HuH-7 (cell line): ENCODE measurements around the gene SAMD14.

Source experiments
- DNase-seq: peaks from one replicate; pipeline ENCODE4 v3.0.0; 2011; ENCODE audit warnings: low spot score

Gene SAMD14

DNA sequence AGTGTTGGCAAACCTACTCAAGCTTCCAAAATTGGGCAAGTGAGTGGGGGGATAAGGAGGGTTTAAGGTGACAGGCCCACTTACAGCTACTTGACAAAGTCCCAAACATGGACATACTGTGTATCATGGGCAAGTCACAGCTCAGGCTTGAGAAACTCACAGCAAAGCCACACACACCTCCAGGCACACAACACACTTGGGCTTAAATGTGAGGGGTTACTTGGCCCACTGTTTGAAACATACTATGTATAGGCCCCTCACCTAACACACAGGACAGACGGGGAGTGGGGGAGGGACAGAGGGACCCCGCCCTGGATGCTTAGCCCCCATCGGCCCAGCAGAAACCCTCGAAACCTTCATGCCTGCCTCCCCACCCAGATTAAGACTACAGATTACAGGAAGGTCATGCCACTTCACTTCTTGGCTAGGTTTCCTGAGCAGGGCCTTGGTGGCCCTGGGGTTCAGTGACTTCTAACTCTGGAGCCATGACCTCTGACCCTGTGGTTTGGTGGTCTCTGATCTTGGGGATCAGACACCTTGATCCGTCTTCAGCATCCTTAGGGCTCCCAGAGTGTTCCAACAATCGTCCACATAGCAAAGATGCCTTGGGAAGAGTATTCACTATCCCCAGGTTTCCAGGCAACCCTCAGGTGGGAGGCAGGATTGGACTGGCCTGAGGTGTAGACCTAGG is 2.3 kb upstream of the SAMD14 start:
- no peak for DNase-seq

DNA sequence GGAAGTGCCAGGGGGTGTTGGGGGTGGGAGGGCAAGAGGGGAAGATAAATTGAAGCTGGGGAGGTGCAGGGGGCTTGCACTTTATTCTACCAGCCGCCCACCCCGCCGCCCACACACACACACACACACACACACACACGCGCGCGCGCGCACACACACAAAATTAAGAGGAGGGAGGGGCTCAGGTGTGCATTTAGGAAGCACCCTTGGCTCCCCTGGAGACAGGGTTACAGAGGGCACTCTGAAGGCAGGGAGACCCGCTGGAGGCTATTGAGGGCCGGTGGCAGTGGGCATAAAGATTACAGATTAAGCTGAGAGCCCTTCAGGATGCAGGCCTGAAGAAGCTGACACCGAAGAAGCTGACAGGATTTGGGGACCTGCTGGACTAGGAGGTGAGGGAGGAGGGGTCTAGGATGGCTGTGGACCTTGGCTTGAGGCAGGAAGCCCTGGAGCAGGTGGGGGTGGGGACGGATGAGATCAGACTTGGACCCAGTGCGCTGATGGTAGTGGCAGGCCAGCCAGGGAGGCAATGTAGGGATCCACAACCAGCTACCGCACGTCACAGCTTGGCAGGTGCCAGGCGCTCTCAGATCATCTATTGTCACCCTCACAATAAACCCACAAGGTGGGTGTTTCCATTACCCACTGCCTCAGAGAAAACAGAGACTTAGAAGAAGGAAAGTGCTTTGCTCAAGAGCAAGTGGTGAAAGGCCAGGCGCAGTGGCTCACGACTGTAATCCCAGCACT is 772 bp upstream of the SAMD14 start:
- no peak for DNase-seq

DNA sequence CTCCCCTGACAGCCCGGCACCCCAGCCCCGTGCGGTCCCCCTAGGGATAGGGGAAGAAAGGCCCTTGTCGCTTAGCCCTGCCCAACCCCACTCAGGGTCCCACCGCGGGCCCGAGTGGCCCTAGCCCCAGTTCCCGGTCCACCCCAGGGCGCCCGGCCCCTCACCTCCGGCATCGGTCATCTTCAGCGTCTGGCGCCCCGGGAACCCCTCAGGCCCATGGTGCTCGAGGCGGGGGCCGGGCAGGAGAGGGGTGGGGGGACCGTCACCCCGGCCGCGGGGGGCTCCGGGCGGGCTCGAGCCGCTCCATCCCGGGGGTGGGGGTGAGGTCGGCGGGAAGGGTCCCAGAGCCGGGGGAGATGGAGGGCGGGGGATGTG is 620 bp downstream of the SAMD14 start:
- DNase-seq, result no peak

DNA sequence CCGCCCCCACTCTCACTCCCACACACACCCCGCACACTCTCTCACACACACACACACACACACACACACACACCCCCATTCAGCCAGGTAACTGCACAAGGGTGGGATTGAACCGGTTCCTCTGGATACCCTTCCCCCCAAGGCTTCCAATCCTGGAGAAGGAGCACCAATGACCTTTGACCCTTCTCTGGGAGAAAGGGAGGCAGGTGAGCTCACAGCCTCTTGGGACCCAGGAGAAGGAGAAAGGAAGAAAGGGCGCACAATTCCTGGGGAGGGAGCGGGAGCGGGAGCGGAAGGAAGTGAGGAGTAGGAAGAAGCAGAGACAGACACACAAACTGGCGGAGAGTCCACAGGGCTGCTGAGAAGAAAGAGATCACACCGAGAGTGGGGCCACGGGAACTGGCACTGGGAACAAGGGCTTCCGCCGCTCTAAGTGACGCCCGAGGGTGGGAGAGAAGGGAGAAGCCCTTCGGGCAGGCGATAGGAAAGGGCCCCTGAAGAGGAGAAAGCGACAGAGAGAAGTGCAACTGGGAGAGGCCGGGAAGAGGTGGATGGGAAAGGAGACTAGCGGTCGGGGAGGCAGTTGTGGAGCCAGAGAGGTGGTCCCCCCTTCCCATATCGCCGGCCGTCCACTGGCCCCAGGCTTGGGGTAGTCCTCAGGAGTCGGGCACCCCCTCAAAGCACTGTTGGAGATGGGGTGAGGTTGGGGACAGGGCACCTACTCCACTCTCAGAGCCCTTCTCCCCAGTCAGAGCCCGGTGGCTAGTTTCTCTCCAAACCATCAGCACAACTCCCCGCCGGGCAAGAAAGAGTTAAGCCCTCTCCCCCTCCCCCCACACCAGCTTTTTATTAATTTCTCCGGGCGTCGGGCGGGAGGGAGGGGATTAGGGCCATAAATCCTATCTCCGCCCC is 1.3 kb downstream of the SAMD14 start:
- no peak for DNase-seq

DNA sequence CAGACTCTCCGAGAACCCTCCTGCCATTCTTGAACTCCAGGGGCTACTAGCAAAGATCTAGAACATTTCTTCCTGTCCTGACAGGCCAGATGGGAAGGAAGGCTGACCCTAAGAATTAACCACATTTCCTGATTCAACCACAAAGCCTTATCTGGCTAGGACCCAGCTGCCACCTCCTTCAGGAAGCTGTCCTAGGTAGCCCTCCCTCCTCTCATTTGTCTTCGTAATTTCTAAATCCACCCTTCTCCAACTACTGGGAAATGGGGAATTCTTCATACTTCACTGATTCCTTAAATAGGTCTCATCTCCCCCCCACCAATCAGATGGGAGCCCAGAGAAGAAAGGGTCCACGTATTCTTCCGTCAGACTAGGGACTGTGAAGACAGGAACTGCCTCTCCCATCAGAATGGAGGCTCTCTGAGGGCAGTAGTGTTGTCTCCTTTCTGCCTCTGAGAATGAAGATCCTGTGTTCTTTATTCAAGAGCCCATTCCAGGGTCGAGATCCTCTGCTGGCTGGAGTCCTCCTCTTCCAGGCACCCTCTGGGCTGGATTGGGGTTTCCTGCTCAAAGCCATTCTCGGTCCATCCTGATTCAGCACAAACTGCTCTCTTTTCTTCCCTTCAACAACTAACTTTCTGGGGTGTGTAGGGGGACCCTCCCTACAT is 2.1 kb downstream of the SAMD14 start:
- DNase-seq, result no peak

DNA sequence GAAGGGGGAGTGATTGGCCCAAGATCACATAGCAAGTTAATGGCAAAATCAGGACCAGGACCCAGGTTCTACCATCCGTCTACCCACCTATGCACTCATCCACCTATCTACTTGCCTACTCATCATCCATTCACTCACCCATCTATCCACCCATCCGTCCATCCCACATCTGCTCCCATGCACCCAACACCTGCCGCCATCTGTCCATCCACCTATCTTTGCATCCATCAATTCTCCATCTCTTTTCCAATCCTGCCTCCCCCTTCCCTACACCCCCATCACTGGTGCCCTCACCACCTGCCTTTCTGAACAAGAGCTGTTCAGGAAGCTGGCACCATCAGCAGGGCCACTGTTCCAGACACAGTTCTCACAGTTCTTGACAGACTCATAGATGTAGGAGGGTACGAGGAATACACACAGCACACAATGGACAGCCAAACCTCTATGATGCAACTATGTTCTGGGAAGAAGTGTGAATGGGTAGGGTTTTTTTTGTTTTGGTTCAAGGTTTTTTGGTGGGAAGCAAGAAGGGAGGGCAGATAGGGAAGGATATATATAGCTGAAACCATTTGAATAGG is 4.5 kb downstream of the SAMD14 start:
- no peak for DNase-seq

DNA sequence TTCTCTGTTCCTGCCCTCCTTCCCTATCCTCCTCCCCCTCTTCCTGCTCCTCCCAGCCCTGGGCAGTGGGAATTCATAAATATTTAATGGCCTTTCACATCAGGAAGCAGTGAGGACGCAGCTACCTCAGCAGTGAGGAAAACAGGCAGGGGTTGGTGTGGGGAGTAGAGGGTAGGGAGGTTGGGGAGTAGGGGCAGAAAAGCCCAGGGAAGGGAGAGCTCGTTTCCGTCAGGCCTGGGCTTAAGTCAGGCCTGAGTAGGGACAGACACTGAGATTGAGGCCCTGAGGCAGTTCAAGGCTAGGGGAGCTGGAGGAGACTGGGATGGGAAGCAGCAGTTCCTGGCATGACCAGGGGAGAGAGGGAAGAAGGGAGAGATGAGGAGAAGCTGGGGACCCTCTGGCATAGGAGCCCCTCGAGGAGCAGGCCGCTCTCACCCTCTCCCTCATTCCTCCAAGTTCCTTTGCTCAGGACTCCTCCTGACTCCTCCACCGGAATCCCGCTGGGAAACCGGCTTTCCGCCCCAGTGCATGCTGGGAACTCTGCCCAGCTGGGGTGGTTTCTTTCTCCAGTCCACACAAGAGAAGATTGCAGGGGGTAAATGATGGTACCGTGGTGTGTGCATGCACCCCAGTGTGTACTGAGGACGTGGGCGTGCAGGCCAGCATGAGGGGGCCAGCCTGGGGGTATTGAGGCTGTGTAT is 6.2 kb downstream of the SAMD14 start:
- DNase-seq, result no peak

DNA sequence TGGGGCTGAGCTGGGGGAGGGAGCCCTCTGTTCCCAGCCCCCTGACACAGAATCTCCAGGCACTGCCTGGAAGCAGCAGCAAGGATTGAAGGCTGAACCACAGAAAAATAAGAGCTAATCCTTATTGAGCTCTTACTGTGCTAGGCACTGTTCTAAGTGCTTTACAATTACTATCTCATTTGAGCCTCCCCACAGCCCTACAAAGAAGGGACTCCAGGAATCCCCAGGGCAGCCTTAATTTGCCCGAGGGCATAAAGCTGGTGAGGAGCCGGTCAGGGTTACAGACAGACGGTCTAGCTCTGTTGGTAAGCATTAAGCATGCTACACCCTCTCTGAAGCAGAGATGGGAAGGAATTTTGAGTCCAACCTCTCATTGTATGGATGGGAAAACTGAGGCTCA is 7.0 kb downstream of the SAMD14 start:
- no peak for DNase-seq

DNA sequence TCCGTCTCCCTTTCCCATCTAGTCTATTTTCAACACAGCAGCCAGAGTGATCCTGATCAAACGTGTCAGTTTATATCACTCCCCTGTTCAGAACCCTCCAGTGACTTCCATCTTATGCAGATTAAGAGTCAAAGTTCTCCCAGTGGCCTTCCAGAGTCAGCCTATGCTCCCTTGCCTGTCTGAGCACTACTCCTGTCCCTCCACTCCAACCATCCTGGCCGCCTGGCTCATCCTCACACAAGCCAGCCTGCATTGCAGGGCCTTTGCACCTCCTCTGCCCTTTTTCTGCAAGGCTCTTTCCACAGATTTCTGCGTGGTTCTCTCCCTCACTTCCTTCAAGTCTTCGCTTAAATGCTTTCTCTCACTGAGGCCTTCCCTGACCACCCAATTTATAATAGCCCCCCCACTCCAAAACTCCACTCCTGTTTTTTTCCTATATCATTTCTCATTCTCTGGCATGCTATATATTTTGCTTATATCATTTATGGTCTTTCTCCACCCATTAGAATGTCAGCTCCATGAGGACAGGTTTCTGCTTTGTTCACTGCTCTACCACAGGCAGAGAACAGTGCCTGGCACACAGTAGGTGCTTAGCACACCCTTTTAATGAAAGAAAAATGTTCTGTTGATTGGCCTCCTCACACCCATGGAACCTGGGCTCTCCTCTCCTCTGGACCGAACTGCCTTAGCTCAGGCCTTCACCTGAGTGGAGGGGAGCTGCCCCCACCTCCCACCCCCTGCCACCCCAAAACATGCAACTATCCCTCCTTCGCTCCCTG is 9.3 kb downstream of the SAMD14 start:
- DNase-seq, result no peak

DNA sequence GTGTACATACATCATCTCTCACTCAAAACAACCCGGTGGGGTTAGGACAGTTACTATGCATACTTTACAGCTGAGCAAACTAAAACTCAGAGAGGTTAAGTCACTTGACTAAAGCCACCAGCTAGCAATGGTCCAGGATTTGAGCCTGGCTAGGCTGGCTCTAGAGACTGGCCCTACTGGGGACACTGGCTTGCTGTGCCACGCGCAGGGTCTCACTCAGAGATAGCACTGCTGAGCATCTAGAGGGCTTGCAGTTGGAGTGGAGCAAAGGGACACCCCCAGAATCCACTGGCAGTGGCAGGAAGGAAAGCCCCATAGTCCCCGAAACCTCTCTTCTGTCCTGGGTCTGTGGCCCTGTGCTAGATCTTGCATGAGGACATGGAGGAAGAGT is 11.1 kb downstream of the SAMD14 start:
- DNase-seq, result no peak

DNA sequence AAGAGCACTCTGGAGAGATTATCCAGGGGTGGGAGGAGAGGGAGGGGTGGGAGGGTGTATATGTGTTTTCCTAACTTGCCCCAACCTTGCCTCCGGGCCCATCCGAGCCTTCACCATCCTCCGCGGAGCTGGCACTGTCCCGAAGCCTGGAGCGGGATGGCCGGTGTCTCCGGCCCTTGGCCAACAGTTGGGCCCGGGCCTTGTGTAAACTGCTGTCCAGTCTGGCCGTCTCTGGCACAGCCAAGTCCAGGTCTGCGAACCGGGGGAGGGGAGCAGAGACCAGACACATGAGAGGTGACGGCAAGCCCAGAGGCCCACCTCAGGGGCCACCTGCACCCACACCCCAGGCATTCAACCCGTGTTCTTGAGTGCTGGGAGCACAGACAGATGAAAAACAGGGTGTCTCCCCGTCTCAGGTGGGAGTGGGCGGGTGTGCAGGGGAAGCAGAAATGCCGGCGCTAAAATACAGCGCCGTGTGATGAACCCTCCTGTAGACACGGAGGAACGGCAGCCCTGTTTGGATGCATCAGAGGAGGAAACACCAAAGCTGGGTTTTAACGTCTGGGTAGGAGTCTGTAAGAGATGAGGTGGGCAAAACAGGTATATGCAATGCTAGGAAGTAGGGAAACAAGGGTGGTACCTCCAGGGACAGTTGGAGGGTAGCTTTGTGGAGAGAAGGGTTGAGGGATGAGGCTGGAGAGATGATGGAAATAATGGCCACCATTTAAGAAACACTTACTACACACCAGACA is 11.7 kb downstream of the SAMD14 start:
- no peak for DNase-seq

DNA sequence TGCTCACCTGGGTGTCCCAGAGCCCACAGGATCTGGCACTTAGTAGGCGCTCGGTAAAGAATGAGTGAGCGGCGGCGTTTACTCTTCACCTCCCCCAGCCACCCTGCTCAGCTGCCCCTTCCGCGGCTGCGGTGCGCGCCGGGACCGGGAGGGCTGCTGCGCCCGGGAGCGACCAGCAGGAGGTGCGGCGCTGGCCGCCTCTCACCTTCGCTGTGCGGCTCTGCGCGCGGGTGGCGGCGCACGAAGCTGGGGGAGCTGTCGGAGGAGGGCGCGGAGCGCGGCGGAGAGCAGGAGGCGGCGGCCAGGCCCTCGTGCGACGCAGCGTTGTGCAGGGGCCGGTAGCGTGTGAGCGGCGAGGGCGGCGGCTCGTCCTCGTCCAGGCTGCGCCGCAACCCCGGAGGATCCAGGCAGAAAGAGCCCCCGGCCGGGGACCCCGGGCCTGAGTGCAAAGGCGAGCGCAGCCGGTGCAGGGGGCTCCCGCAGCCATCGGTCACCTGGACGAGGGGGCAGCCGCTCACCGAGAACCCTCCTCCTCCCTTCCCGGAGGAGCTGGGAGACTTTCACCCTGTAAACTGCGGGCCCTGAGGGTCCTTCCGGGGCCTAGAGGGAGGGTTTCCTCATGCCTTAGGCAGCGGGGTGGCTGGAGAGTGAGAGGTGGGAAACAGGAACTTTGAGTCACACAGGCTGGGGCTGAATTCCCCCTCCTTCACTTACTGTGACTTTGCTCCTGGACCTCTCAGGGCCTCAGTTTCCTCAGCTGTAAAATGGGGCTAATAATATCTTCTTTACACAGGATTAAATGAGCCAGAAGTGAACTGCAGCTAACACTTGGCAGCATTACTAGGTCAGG is 12.5 kb downstream of the SAMD14 start:
- DNase-seq, result peak; percentile 92

DNA sequence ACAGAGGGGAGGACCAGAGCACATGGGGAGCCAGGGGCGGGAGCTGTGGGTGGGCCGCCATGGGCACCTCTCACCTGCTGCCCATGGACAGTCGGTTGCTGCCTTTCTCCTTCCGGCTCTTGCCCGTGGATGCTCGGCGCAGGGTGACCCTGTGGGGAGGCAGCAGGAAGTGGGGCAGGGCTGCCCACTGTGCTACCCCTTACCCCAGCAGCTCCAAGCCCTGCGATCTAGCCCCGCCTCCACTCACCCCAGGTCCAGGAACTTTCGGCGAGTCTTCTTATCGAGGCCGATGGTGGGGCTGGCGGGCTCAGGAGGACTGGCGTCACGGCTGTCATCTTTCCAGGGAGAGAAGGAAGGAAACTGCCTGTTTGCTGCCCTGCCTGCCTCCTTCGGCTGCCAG is 14.2 kb downstream of the SAMD14 start:
- no peak for DNase-seq

DNA sequence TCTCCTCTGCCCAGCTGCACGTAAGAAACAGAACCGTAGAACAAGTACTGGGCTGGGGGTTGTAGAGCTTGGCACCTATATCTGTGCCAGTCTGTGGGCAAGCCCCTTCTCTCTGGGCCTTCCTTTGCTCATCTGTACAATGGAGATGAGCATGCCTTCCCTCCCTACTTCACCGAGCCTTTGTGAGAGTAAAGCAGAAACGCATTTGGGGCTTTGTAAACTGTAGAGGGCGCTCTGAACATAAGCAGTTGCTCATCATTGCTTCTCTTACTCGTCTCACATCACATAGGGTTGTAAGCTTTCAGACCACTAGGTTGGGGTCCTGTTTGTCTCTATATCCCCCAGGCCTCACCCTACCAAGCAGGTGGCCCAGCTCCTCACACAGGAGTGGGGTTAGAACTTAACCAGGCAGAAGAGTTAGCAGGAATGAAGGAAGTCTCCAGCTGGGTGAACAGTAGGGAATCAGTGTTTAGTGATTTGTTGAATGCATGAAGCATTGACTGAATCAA is 15.1 kb downstream of the SAMD14 start:
- peak; percentile 89 for DNase-seq

DNA sequence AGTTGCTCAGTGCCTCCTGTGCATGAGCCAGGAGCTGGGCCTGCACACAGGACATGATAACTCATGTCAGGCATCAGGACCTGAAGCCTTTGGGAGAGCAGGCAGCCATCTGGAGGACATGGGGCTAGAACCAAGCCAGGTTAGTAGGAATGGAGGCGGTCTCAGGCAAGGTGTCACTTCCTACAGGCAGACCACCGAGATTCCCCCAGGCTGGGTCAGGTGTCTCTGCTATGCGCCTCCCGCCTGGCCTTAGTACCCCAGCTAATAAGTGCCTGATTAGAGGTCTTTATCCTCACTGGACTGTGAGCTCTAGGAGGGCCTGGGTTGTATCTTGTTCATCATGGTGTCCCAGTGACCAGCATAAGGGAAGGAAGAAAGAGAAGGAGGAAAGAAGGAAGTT is 15.6 kb downstream of the SAMD14 start:
- no peak for DNase-seq

DNA sequence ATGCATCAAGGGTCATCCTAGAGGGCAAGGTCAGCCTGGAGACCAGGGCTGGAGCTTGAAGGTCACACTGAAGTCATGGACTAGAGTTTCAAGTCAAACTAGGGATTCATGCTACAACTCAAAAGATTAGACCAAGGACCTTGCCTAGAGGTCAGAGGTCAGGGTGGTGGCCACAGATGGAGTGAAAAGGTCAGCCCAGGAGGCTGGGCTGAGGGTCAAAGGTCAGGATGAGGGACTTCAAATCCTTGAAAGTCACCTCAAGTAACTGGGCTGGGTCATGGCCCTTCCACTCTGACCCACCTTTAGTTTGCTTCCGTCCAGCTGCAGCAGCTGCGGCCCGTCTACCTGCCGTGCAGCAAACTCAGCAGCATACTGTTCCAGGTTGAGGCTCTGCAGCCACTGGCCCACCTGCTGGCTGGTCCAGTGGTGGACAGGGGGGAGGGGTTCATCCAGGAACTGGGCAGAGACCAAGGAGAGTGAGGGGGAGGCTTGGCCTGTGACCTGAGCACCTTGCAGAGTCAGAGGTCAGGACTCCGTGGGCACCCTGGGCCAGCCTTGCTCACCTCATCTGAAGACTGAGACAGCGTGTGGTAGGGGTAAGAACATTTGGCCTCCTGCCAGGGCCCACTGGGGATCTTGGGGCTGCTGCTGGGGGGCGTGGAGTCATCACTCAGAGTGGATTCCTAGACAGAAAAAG is 16.2 kb downstream of the SAMD14 start:
- DNase-seq, result no peak

DNA sequence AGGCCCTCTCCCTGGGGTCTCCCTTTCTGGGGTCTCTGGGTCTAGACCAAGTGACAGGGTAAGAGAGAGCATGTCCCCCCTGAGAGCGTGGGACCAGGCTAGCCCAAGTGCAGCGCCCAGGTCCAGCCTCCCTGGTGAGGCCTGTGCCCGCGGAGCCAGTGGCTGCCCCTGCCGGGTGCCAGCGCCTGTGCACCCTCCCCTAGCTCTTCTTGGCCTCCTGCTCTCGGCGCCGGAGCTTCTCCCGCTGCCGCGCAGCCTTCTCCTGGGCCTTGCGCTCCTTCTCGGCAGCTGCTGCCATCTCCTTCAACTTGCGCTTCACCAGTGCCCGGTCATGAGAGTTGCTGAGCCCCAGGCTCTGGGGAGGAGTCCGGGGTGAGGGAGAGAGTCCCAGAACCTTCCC is 17.3 kb downstream of the SAMD14 start:
- DNase-seq, result no peak
